Endothelial cell (in vitro differentiated cells): ENCODE results near the gene FBP1. TPM values are rescaled to one million over a fixed set of nuclear protein-coding genes. Genes with fewer than 3 reads are reported as not detected.

ENCODE experiments used
- DNase-seq: peaks from one replicate; pipeline ENCODE4 v3.0.0; 2021; ENCODE audit warnings: low spot score
- H3K27ac Mint-ChIP-seq: one replicate; pipeline ENCODE4 v1.8.0; 2021; ENCODE audit warnings: mixed read lengths, inconsistent platforms; ENCODE audit not compliant: unreplicated experiment
- H3K27me3 Mint-ChIP-seq: one replicate; pipeline ENCODE4 v1.8.0; 2021; ENCODE audit warnings: mild to moderate bottlenecking, moderate library complexity, mixed read lengths, inconsistent platforms; ENCODE audit not compliant: unreplicated experiment
- H3K36me3 Mint-ChIP-seq: one replicate; pipeline ENCODE4 v1.8.0; 2021; ENCODE audit warnings: mild to moderate bottlenecking, low read depth, mixed read lengths, inconsistent platforms; ENCODE audit not compliant: unreplicated experiment
- H3K4me1 Mint-ChIP-seq: one replicate; pipeline ENCODE4 v1.8.0; 2021; ENCODE audit warnings: mild to moderate bottlenecking, mixed read lengths, inconsistent platforms; ENCODE audit not compliant: unreplicated experiment
- H3K4me3 Mint-ChIP-seq: one replicate; pipeline ENCODE4 v1.8.0; 2021; ENCODE audit warnings: mild to moderate bottlenecking, mixed read lengths, inconsistent platforms; ENCODE audit not compliant: unreplicated experiment
- H3K9me3 Mint-ChIP-seq: one replicate; pipeline ENCODE4 v1.8.0; 2021; ENCODE audit warnings: mixed read lengths, inconsistent platforms; ENCODE audit not compliant: unreplicated experiment
- total RNA-seq: library from RNA; stranded (reverse); fragmentation: NEBNext Ultra II Directional; extraction: Animal tissue kit (Norgen Biotek cat#: 25700); gene quantifications from one replicate; pipeline ENCODE4 v1.2.1, GENCODE V29; 2021; ENCODE audit not compliant: unreplicated experiment
- TF ChIP-seq, protein P1 (sequence below): fragments of 200-600 bp; sonication (generic); IDR thresholded peaks from one replicate; pipeline ENCODE4 v1.5.0; 2021; ENCODE audit warnings: antibody characterized with exemption; ENCODE audit not compliant: unreplicated experiment

FBP1 gene
- total RNA-seq, 1 donor from 2014 or later, result not detected

DNA sequence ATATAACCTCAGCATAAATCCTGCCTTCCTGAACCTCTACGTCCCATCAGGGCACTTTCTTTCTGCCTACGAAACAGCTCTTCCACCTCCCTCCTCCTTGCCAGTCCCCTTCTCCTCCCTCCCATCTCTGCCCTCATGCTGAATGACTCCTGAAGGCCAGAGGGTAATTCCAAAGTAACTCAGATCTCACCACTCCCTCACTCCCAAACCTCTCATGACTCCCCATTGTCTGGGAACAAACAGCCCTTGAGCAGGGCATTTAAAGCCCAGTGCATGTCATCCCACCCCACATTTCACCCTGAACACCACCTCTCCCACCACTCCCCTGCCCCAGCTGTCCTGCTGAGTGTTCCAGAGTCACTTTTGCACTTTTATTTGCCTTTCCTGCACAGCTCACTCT is 8.9 kb upstream of the FBP1 start:
- TF ChIP-seq, protein P1, sequence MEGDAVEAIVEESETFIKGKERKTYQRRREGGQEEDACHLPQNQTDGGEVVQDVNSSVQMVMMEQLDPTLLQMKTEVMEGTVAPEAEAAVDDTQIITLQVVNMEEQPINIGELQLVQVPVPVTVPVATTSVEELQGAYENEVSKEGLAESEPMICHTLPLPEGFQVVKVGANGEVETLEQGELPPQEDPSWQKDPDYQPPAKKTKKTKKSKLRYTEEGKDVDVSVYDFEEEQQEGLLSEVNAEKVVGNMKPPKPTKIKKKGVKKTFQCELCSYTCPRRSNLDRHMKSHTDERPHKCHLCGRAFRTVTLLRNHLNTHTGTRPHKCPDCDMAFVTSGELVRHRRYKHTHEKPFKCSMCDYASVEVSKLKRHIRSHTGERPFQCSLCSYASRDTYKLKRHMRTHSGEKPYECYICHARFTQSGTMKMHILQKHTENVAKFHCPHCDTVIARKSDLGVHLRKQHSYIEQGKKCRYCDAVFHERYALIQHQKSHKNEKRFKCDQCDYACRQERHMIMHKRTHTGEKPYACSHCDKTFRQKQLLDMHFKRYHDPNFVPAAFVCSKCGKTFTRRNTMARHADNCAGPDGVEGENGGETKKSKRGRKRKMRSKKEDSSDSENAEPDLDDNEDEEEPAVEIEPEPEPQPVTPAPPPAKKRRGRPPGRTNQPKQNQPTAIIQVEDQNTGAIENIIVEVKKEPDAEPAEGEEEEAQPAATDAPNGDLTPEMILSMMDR, result no peak
- H3K27ac Mint-ChIP-seq, result no peak overlapping the region
- peaks cover 10% of the 10 kb centered on the region for H3K27me3 Mint-ChIP-seq

DNA sequence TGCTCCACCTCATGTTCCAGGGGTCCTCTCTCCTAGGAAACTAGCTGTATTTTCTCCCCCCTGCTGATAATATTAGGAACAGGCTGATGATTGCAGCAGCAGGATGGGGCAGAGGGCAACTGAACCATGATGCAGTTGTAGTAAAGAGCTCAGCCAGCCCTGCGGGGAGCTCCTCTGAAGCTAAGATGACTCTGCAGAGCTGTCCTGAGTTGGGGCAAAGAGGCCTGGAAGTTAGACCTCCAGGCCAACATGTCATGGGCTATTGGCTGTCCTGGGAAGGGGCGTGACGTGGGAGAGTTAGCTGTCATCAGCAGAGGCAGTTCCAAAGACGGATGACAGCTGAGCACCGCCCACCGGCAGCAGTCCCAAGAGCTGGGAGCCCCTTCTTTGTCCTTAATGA is 6.6 kb upstream of the FBP1 start:
- H3K4me1 Mint-ChIP-seq, result no peaks in the 10 kb centered on the region
- H3K36me3 Mint-ChIP-seq, result no peaks in the 10 kb centered on the region
- no peaks in the 10 kb centered on the region for H3K9me3 Mint-ChIP-seq
- no peak overlapping the region for H3K27ac Mint-ChIP-seq
- peaks cover 10% of the 10 kb centered on the region for H3K27me3 Mint-ChIP-seq
- H3K4me3 Mint-ChIP-seq, result no peak overlapping the region
- TF ChIP-seq, protein P1, result no peak
- no peak for DNase-seq

More for the DNA sequence above, 8.9 kb upstream of the FBP1 start:
- Mint-ChIP-seq H3K9me3 (no peaks in the 10 kb centered on the region), H3K4me3 (no peak overlapping the region), H3K36me3 (no peaks in the 10 kb centered on the region), H3K4me1 (no peaks in the 10 kb centered on the region)
- DNase-seq, result no peak

- Mint-ChIP-seq H3K36me3 (no peaks in the 10 kb centered on the region), H3K4me3 (no peak overlapping the region), H3K27me3 (peaks cover 14% of the 10 kb centered on the region), H3K27ac (no peak overlapping the region), H3K9me3 (no peaks in the 10 kb centered on the region), H3K4me1 (peaks cover 2% of the 10 kb centered on the region)
- TF ChIP-seq, protein P1, result no peak
- no peak for DNase-seq
These were observed 5.2 kb upstream of the FBP1 start for GRCh38 chr9:94644543-94644942.

- H3K4me3 Mint-ChIP-seq, result no peak overlapping the region
These were observed 4.4 kb upstream of the FBP1 start for GRCh38 chr9:94643741-94644140.

DNA sequence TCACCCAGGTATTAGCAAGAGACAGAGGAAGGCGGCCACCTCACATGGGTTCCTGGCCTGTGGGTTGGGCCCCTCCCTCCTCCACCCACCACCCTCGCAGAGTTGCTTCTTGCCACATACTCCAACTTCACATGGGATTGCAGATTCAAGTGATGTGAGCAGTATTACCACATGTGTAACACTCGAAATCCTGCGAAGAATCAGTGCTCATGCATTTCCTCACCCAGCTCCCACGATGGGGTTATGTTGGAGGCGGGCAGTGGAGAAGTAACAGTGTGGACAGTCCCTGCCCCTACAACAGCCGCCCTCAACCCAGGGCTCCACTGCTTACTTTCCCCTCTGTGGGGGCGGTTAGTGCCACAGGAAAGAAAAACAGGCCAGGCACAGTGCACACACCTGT is 3.9 kb upstream of the FBP1 start:
- H3K27ac Mint-ChIP-seq, result no peak overlapping the region
- H3K4me1 Mint-ChIP-seq, result peaks cover 6% of the 10 kb centered on the region
- H3K27me3 Mint-ChIP-seq, result peaks cover 15% of the 10 kb centered on the region
- no peak overlapping the region for H3K4me3 Mint-ChIP-seq
- TF ChIP-seq, protein P1, result no peak
- no peaks in the 10 kb centered on the region for H3K9me3 Mint-ChIP-seq
- no peak for DNase-seq
- H3K36me3 Mint-ChIP-seq, result no peaks in the 10 kb centered on the region

More at GRCh38 chr9:94643741-94644140, 4.4 kb upstream of the FBP1 start:
- H3K36me3 Mint-ChIP-seq, result no peaks in the 10 kb centered on the region
- no peaks in the 10 kb centered on the region for H3K9me3 Mint-ChIP-seq
- peaks cover 4% of the 10 kb centered on the region for H3K4me1 Mint-ChIP-seq
- no peak for DNase-seq
- H3K27ac Mint-ChIP-seq, result no peak overlapping the region
- TF ChIP-seq, protein P1, result no peak
- peaks cover 16% of the 10 kb centered on the region for H3K27me3 Mint-ChIP-seq
